ENCODE data around the gene KRT75.

DNA sequence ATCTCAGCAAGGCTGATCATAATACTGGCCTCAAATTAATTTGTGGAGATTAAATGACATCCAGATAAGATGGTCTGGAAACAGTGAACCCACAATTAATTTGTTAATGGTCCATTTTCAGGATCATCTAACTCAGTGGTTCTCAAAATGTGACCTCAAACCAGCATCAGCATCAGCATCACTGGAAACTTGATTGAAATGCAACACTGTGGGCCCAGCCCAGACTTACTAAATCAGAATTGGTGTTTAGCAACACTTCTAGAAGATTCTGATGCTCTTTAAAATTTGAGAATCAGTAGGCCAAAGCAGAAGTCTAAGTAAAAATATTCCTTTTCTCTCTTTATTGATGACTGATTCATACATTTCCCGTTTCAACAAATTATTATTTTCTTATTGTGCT lies 17.4 kb downstream of the KRT75 start:
- TF ChIP-seq, protein P1, sequence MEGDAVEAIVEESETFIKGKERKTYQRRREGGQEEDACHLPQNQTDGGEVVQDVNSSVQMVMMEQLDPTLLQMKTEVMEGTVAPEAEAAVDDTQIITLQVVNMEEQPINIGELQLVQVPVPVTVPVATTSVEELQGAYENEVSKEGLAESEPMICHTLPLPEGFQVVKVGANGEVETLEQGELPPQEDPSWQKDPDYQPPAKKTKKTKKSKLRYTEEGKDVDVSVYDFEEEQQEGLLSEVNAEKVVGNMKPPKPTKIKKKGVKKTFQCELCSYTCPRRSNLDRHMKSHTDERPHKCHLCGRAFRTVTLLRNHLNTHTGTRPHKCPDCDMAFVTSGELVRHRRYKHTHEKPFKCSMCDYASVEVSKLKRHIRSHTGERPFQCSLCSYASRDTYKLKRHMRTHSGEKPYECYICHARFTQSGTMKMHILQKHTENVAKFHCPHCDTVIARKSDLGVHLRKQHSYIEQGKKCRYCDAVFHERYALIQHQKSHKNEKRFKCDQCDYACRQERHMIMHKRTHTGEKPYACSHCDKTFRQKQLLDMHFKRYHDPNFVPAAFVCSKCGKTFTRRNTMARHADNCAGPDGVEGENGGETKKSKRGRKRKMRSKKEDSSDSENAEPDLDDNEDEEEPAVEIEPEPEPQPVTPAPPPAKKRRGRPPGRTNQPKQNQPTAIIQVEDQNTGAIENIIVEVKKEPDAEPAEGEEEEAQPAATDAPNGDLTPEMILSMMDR (IDR thresholded peaks at IDR 0.05; ENCODE audit: low read depth, low read length, poor library complexity, severe bottlenecking), result no peak
- TF ChIP-seq EZH2phosphoT487 (IDR thresholded peaks at IDR 0.05; ENCODE audit: borderline replicate concordance, low read length), result no peak
